ENCODE results near the gene SLC25A13.
A peak's percentile ranks its signal among the peaks of the same experiment; 100 is the strongest.

Gene SLC25A13

DNA sequence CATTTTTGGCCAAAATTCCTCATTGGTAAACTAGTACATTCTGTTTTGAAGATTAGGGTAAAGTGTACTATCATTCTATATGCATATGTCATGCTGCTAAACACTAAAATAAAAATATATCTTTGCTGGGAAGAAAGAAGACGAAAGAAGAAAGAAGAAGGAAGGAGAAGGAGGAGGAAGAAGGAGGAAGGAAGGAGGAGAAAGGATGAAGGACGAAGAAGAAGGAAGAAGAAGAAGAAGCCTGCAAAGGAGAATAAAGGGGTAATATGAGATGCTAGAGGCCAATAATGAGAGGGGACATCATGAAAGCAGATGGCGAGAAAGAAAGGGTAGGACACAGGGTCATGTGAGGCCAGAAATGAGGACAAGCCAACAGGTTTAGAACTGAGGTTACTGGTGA lies 8.0 kb downstream of the SLC25A13 start:
- Mint-ChIP-seq H3K27ac (no peak overlapping the region), H3K36me3 (ENCODE audit: low read depth) (peaks cover 29% of the 10 kb centered on the region), H3K4me1 (ENCODE audit: low read depth) (peaks cover 31% of the 10 kb centered on the region), H3K27me3 (no peaks in the 10 kb centered on the region), H3K9me3 (no peaks in the 10 kb centered on the region), H3K4me3 (no peak overlapping the region)

- H3K27me3 Mint-ChIP-seq = no peaks in the 10 kb centered on the region
- H3K4me3 Mint-ChIP-seq = no peak overlapping the region
- H3K36me3 Mint-ChIP-seq (ENCODE audit: low read depth) = peaks cover 27% of the 10 kb centered on the region
- H3K27ac Mint-ChIP-seq = no peak overlapping the region
- peaks cover 26% of the 10 kb centered on the region for H3K4me1 Mint-ChIP-seq (ENCODE audit: low read depth)
- no peaks in the 10 kb centered on the region for H3K9me3 Mint-ChIP-seq
Measured at GRCh38 chr7:96312502-96312901, 9.4 kb downstream of the SLC25A13 start.

- Mint-ChIP-seq H3K36me3 (ENCODE audit: low read depth) (peaks cover 27% of the 10 kb centered on the region), H3K9me3 (no peaks in the 10 kb centered on the region), H3K27me3 (no peaks in the 10 kb centered on the region), H3K27ac (no peak overlapping the region), H3K4me1 (ENCODE audit: low read depth) (peaks cover 26% of the 10 kb centered on the region), H3K4me3 (no peak overlapping the region)
Measured at GRCh38 chr7:96311967-96312366, 9.9 kb downstream of the SLC25A13 start.

DNA sequence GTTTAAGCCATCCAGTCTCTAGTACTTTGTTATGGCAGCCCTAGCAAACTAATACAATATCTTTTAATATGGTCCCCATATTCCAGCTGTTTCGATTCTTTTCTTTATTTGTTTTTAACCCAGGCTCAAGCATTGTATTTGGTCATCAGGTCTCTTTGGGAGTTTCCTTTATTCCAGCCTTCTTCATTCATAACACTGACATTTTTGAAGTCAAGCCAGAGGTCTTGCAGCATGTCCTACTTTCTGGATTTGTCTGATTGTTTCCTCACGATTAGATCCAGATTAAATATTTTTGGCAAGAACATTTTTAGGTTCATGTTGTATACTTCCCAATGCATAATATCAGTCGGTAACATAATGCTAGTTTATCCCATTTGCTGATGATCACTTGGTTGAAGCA lies 11.8 kb downstream of the SLC25A13 start:
- peaks cover 28% of the 10 kb centered on the region for H3K36me3 Mint-ChIP-seq (ENCODE audit: low read depth)
- no peaks in the 10 kb centered on the region for H3K27me3 Mint-ChIP-seq
- H3K9me3 Mint-ChIP-seq = no peaks in the 10 kb centered on the region
- H3K4me3 Mint-ChIP-seq = no peak overlapping the region
- H3K4me1 Mint-ChIP-seq (ENCODE audit: low read depth) = peaks cover 43% of the 10 kb centered on the region
- no peak overlapping the region for H3K27ac Mint-ChIP-seq

- no peaks in the 10 kb centered on the region for H3K9me3 Mint-ChIP-seq
- H3K27me3 Mint-ChIP-seq = no peaks in the 10 kb centered on the region
- H3K36me3 Mint-ChIP-seq (ENCODE audit: low read depth) = peaks cover 28% of the 10 kb centered on the region
- H3K4me1 Mint-ChIP-seq (ENCODE audit: low read depth) = peaks cover 44% of the 10 kb centered on the region
- no peak overlapping the region for H3K27ac Mint-ChIP-seq
- H3K4me3 Mint-ChIP-seq = no peak overlapping the region
Measured at GRCh38 chr7:96308950-96309263, 13.0 kb downstream of the SLC25A13 start.

DNA sequence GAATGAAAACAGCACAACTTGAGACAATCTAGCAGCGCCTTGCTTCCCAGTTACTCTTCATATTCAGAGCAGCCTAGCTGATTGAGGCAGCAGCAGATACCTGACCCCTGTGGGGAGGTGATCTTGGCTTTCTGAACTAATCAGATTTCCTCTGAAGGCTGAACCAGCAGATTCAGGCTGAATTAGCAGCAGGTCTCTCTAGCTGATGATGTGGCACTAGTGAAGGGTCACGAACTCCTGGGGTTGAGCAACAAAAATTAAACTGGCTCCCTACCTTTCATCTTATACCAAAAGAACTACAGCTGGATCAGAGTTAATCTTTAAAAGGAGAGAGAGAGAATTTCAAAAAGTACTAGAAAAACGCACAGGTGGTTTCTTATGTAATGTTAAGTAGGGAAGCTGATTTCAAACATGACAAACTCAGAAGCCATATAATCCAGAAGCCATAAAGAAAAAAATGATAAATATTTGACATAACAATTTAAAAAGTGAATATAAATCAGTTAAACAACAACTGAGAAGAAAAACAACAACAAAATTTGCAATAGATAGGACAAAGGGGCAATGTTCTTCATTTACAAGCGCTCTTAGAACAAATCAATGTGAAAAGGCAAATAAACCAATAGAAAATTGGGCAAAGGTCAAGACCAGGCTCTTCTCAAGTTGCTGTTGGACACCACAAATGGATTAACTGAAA lies 13.5 kb downstream of the SLC25A13 start:
- no peak overlapping the region for H3K27ac Mint-ChIP-seq
- H3K9me3 Mint-ChIP-seq = no peaks in the 10 kb centered on the region
- peaks cover 28% of the 10 kb centered on the region for H3K36me3 Mint-ChIP-seq (ENCODE audit: low read depth)
- H3K4me3 Mint-ChIP-seq = no peak overlapping the region
- no peaks in the 10 kb centered on the region for H3K27me3 Mint-ChIP-seq
- peaks cover 48% of the 10 kb centered on the region for H3K4me1 Mint-ChIP-seq (ENCODE audit: low read depth)

- no peaks in the 10 kb centered on the region for H3K27me3 Mint-ChIP-seq
- H3K27ac Mint-ChIP-seq = peak overlapping the region; percentile 46
- H3K4me1 Mint-ChIP-seq (ENCODE audit: low read depth) = peaks cover 63% of the 10 kb centered on the region
- no peaks in the 10 kb centered on the region for H3K9me3 Mint-ChIP-seq
- H3K4me3 Mint-ChIP-seq = no peak overlapping the region
- H3K36me3 Mint-ChIP-seq (ENCODE audit: low read depth) = peaks cover 13% of the 10 kb centered on the region
Measured at GRCh38 chr7:96306385-96307125, 15.3 kb downstream of the SLC25A13 start.

- no peak overlapping the region for H3K4me3 Mint-ChIP-seq
- peaks cover 60% of the 10 kb centered on the region for H3K4me1 Mint-ChIP-seq (ENCODE audit: low read depth)
- H3K9me3 Mint-ChIP-seq = no peaks in the 10 kb centered on the region
- H3K27me3 Mint-ChIP-seq = no peaks in the 10 kb centered on the region
- no peak overlapping the region for H3K27ac Mint-ChIP-seq
- H3K36me3 Mint-ChIP-seq (ENCODE audit: low read depth) = peaks cover 13% of the 10 kb centered on the region
Measured at GRCh38 chr7:96305915-96306314, 16.0 kb downstream of the SLC25A13 start.

GRCh38 chr7:96304573-96304972 lies 17.3 kb downstream of the SLC25A13 start:
- peak overlapping the region; percentile 47 for H3K4me3 Mint-ChIP-seq
- H3K27ac Mint-ChIP-seq = peak overlapping the region; percentile 82
- H3K4me1 Mint-ChIP-seq (ENCODE audit: low read depth) = peaks cover 66% of the 10 kb centered on the region
- no peaks in the 10 kb centered on the region for H3K9me3 Mint-ChIP-seq
- H3K36me3 Mint-ChIP-seq (ENCODE audit: low read depth) = peaks cover 11% of the 10 kb centered on the region
- no peaks in the 10 kb centered on the region for H3K27me3 Mint-ChIP-seq

DNA sequence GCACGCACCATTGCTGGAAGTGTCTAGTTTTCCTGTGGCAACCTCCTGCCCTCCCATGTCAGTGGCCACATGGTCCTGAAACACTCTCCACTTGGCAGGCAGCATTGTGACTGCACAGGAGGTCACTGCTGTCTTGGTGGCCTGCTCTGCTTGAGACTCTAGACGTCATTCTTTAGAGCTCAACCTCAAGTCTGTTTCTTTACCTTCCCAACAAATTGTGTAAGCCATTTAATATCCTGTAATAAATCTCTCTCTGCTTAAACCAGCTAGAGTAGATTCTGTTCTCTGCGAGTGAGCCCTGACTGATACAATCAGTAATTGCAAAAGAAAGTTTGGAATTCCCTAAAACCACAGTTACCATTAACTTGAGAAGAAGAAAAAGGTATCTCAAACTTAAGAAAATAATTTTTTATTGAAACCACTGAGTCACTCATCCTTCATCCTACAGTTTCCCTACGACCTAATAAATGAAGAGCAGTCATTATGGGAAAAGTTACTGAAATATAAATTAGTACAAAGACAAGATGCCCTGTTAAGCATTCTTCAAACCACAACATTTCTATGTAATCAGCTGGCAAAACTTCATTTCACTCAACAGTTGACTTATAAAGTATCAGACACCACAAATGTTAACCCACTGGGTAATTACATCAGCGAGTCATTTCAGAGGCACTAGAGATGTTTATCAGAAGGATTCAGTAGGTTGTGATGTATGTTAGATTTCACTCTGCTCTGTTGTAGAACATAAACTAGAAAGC lies 18.0 kb downstream of the SLC25A13 start:
- Mint-ChIP-seq H3K36me3 (ENCODE audit: low read depth) (peaks cover 8% of the 10 kb centered on the region), H3K9me3 (no peaks in the 10 kb centered on the region), H3K4me1 (ENCODE audit: low read depth) (peaks cover 64% of the 10 kb centered on the region), H3K27ac (peak overlapping the region; percentile 82), H3K4me3 (peak overlapping the region; percentile 49), H3K27me3 (no peaks in the 10 kb centered on the region)

GRCh38 chr7:96303105-96303685 lies 18.7 kb downstream of the SLC25A13 start:
- H3K4me1 Mint-ChIP-seq (ENCODE audit: low read depth) = peaks cover 58% of the 10 kb centered on the region
- H3K9me3 Mint-ChIP-seq = no peaks in the 10 kb centered on the region
- H3K27ac Mint-ChIP-seq = peak overlapping the region; percentile 82
- peaks cover 7% of the 10 kb centered on the region for H3K36me3 Mint-ChIP-seq (ENCODE audit: low read depth)
- no peaks in the 10 kb centered on the region for H3K27me3 Mint-ChIP-seq
- H3K4me3 Mint-ChIP-seq = no peak overlapping the region

- Mint-ChIP-seq H3K36me3 (ENCODE audit: low read depth) (no peaks in the 10 kb centered on the region), H3K4me1 (ENCODE audit: low read depth) (peaks cover 49% of the 10 kb centered on the region), H3K4me3 (no peak overlapping the region), H3K27ac (no peak overlapping the region), H3K27me3 (no peaks in the 10 kb centered on the region), H3K9me3 (no peaks in the 10 kb centered on the region)
Measured at GRCh38 chr7:96300986-96301385, 20.9 kb downstream of the SLC25A13 start.

- Mint-ChIP-seq H3K27me3 (no peaks in the 10 kb centered on the region), H3K9me3 (no peaks in the 10 kb centered on the region), H3K4me3 (no peak overlapping the region), H3K27ac (no peak overlapping the region), H3K36me3 (ENCODE audit: low read depth) (peaks cover 2% of the 10 kb centered on the region), H3K4me1 (ENCODE audit: low read depth) (peaks cover 44% of the 10 kb centered on the region)
Measured at GRCh38 chr7:96300502-96300901, 21.4 kb downstream of the SLC25A13 start.

DNA sequence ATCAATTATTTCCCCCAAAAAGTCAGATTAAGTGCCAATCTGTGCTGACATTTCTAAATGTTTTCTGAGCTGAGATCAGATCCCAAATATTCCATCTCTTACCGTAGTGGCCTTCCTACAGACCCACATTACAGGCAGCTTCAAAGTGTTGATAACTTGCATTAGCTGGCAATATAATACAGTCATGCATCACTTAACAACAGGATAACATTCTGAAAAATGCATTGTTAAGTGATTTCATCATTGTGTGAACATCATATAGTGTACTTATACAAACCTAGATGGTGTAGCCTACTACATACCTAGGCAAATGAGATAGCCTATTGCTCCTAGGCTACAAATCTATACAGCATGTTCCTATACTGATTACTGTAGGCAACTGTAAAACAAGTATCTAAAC lies 22.4 kb downstream of the SLC25A13 start:
- no peak overlapping the region for H3K27ac Mint-ChIP-seq

DNA sequence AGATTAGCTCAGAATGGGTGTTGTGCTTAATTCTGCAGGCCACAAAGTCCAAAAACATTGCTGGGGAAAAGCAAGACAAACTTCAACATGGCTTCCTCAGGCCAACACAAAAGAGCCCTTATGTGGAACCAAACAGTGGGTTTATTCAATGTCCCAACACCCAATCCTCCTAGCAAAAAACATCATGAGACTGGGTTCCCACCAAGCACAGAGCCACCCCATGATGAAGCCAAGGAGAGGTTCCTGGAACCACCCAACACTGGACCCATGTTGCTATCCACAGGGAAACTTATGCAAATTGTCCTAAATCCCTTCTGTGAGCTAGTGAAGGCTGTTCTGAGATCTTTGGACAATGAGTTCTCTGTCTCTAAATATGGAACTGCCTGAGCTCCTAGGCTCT lies 24.0 kb downstream of the SLC25A13 start:
- Mint-ChIP-seq H3K4me3 (no peak overlapping the region), H3K36me3 (ENCODE audit: low read depth) (peaks cover 22% of the 10 kb centered on the region), H3K9me3 (no peaks in the 10 kb centered on the region), H3K4me1 (ENCODE audit: low read depth) (peaks cover 18% of the 10 kb centered on the region), H3K27me3 (no peaks in the 10 kb centered on the region), H3K27ac (no peak overlapping the region)

More for the DNA sequence above, 22.4 kb downstream of the SLC25A13 start:
- Mint-ChIP-seq H3K9me3 (no peaks in the 10 kb centered on the region), H3K4me1 (ENCODE audit: low read depth) (peaks cover 35% of the 10 kb centered on the region), H3K4me3 (no peak overlapping the region), H3K27me3 (no peaks in the 10 kb centered on the region), H3K36me3 (ENCODE audit: low read depth) (peaks cover 12% of the 10 kb centered on the region)

Data from stimulated activated naive CD8-positive, alpha-beta T cell treated with anti-CD3 and anti-CD28 coated beads, Interleukin-15, Interleukin-2, amounts not matched to agents 100 ng/mL and 50 ng/mL, for 24 hours (primary cell).